Endothelial cell of umbilical vein (primary cell): ENCODE results near the gene PAGR1. TPM values are rescaled to one million over a fixed set of nuclear protein-coding genes. Genes with fewer than 3 reads are reported as not detected.

Source experiments
- BruUV-seq: library from RNA; stranded (reverse); fragments of 400-500 nt; replicated peaks from 2 replicates; lab custom pipeline; 2021; lab: Mats Ljungman, UMichigan
- CTCF ChIA-PET: fragments of 300-600, 350-600 bp; sonication (Branson Sonifier 250); formaldehyde crosslinking; loops from one replicate; lab custom pipeline; 2021; ENCODE audit warnings: antibody characterized with exemption, inconsistent platforms; lab: Charles Lee
- POLR2A ChIA-PET: fragments of 300-600, 350-600 bp; sonication (Branson Sonifier 250); formaldehyde crosslinking; loops from one replicate; lab custom pipeline; 2021; ENCODE audit warnings: antibody characterized with exemption, inconsistent platforms; lab: Charles Lee
- DNase-seq: peaks from one replicate; pipeline ENCODE4 v3.0.0-alpha.2; 2011; ENCODE audit warnings: low read depth, low spot score
- FAIRE-seq: peaks from 2 replicates; lab custom pipeline; 2011; peaks lifted over from hg19 to GRCh38; lab: Jason Lieb, UNC
- H2AFZ ChIP-seq: 2 replicates; pipeline ENCODE4 v1.6.0; 2012; ENCODE audit warnings: low read depth, low read length, control low read depth, inconsistent platforms
- H3K27ac ChIP-seq: 2 replicates; pipeline ENCODE4 v1.5.1; 2011; ENCODE audit warnings: low read depth, mild to moderate bottlenecking, control low read depth, low read length, moderate library complexity; ENCODE audit not compliant: insufficient read depth
- H3K27me3 ChIP-seq, 2 experiments: 2 replicates each; pipeline versions ENCODE4 v1.6.0 to v1.6.1; 2011; ENCODE audit warnings: low read length in 2 of 2, mixed read lengths in 1 of 2; ENCODE audit not compliant: control insufficient read depth in 2 of 2, insufficient read depth in 2 of 2
- H3K36me3 ChIP-seq, 2 experiments: 2 replicates in 1 of 2; 3 replicates in 1 of 2; pipeline ENCODE4 v1.5.1; 2011; ENCODE audit warnings: low read length in 2 of 2, mild to moderate bottlenecking in 1 of 2, moderate library complexity in 1 of 2; ENCODE audit not compliant: control insufficient read depth in 2 of 2, insufficient read depth in 2 of 2; ENCODE audit errors: extremely low read depth in 1 of 2
- H3K4me1 ChIP-seq: 3 replicates; pipeline ENCODE4 v1.5.1; 2011; ENCODE audit warnings: mild to moderate bottlenecking, low read length; ENCODE audit not compliant: control insufficient read depth, insufficient read depth; ENCODE audit errors: extremely low read depth
- H3K4me2 ChIP-seq: 2 replicates; pipeline ENCODE4 v1.6.1; 2011; ENCODE audit warnings: low read length, control low read depth, mixed read lengths; ENCODE audit not compliant: insufficient read depth
- H3K4me3 ChIP-seq, 3 experiments: fragments of 200-600 bp in 1 of 3; sonication (generic), shearing (Covaris generic) in 1 of 3; replicated peaks in 1 of 3; 2 replicates each; pipeline ENCODE4 v1.5.1; 2011 to 2016; ENCODE audit warnings: control low read depth in 3 of 3, low read length in 3 of 3, mild to moderate bottlenecking in 2 of 3, inconsistent platforms in 1 of 3, low read depth in 1 of 3, moderate library complexity in 1 of 3; ENCODE audit not compliant: insufficient read depth in 1 of 3
- H3K79me2 ChIP-seq: 2 replicates; pipeline ENCODE4 v1.6.0; 2012; ENCODE audit warnings: low read length, inconsistent platforms; ENCODE audit not compliant: control insufficient read depth, insufficient read depth
- H3K9ac ChIP-seq: replicated peaks from 2 replicates; pipeline ENCODE3; 2011; ENCODE audit warnings: low read length, control low read depth; ENCODE audit not compliant: insufficient read depth; ENCODE audit errors: extremely low read depth
- H3K9me1 ChIP-seq: replicated peaks from 3 replicates; pipeline ENCODE4 v1.6.0; 2011; ENCODE audit warnings: mild to moderate bottlenecking, low read length; ENCODE audit not compliant: control insufficient read depth, insufficient read depth; ENCODE audit errors: extremely low read depth
- H3K9me3 ChIP-seq: replicated peaks from 2 replicates; pipeline ENCODE4 v1.5.1; 2012; ENCODE audit warnings: low read length, inconsistent platforms; ENCODE audit not compliant: control insufficient read depth, insufficient read depth
- H4K20me1 ChIP-seq: replicated peaks from 2 replicates; pipeline ENCODE3; 2011; ENCODE audit warnings: mild to moderate bottlenecking, low read length; ENCODE audit not compliant: control insufficient read depth, insufficient read depth; ENCODE audit errors: extremely low read depth
- EZH2 ChIP-seq: IDR thresholded peaks from 2 replicates; pipeline ENCODE4 v1.6.1; 2012; ENCODE audit warnings: borderline replicate concordance, low read depth, mild to moderate bottlenecking, moderate library complexity, low read length, inconsistent platforms; ENCODE audit not compliant: severe bottlenecking
- FOS ChIP-seq: IDR thresholded peaks from 2 replicates; pipeline ENCODE4 v1.6.1; 2011; ENCODE audit warnings: mild to moderate bottlenecking, low read length, moderate library complexity, borderline replicate concordance; ENCODE audit not compliant: insufficient read depth
- JUN ChIP-seq: IDR thresholded peaks from 2 replicates; pipeline ENCODE4 v1.6.1; 2011; ENCODE audit warnings: borderline replicate concordance, low read depth; ENCODE audit not compliant: insufficient read length, insufficient read depth
- MAX ChIP-seq: IDR thresholded peaks from 2 replicates; pipeline ENCODE4 v1.6.1; 2011; ENCODE audit not compliant: insufficient read depth, insufficient read length
- dilution Hi-C: fragments of 300-500 bp; cut with MboI; formaldehyde crosslinking; loops from one replicate; pipeline ENCODE4 v1.15.0; 2019; ENCODE audit warnings: low sequenced_read_pairs; ENCODE audit not compliant: extremely low pct_ligation_motif_present
- intact Hi-C: fragments of 100-400 bp; cut with micrococcal nuclease; formaldehyde crosslinking; loops from one replicate; pipeline ENCODE4 v1.10.0; 2022
- polyA plus RNA-seq, 4 experiments: library from polyadenylated mRNA; depleted of rRNA in 3 of 4; stranded (reverse) in 3 of 4; unstranded in 1 of 4; fragments of >200 nt; gene quantifications; 2 replicates each; pipeline versions ENCODE4 v1.2.1 to v1.2.3, GENCODE V29; 2011 to 2012; ENCODE audit warnings: missing spikeins in 1 of 4
- total RNA-seq: library from RNA; stranded (reverse); gene quantifications from 2 replicates; pipeline ENCODE4 v1.2.3, GENCODE V29; 2021

Gene PAGR1
- total and polyA plus RNA-seq, 2 donors (not counting 3 experiments of a cell fraction or from before 2014, with no cell fraction given), result 15.9 to 26.3 TPM

- Histone ChIP-seq H3K9ac (no peak overlapping the region), H3K4me2 (no peak overlapping the region), H3K27me3 (no peaks in the 10 kb centered on the region), H3K9me1 (no peaks in the 10 kb centered on the region), H3K36me3 (peaks cover 0 to 11% of the 10 kb centered on the region in 2 experiments), H2AFZ (no peak overlapping the region), H3K27ac (no peak overlapping the region), H3K9me3 (no peaks in the 10 kb centered on the region), H4K20me1 (no peaks in the 10 kb centered on the region), H3K79me2 (no peaks in the 10 kb centered on the region), H3K4me3 (no peak overlapping the region), H3K4me1 (peaks cover 5% of the 10 kb centered on the region)
- CTCF ChIA-PET, result interaction anchor here (0.6 to 5.2 kb wide), 3 partner anchors 23 to 186 kb away, joined by 3 to 140 read pairs (median 4); partner anchors contain the start of genes MVP and PAGR1
- BruUV-seq, result no TSS peak
- intact Hi-C loops (no loop called here), dilution Hi-C loops (no loop called here)
- POLR2A ChIA-PET, result interaction anchor here (0.6 to 0.7 kb wide), 2 partner anchors 74 to 152 kb away, joined by 3 to 6 read pairs; no protein-coding TSS in a partner anchor
- TF ChIP-seq FOS (no peak), EZH2 (no peak)
- FAIRE-seq (no peak), DNase-seq (no peak)
Observed at GRCh38 chr16:29850998-29851397, 35.0 kb downstream of the PAGR1 start.

- DNase-seq (peak; percentile 81), FAIRE-seq (peak; percentile 95)
- CTCF ChIA-PET, result interaction anchor here (0.9 to 1.7 kb wide), 7 partner anchors 11 to 179 kb away, joined by 3 to 11 read pairs (median 4); partner anchors contain the start of genes ASPHD1, CDIPT, PAGR1 and SEZ6L2
- no TSS peak for BruUV-seq
- Histone ChIP-seq H3K9ac (no peak overlapping the region), H3K9me1 (no peaks in the 10 kb centered on the region), H3K4me3 (no peak overlapping the region), H2AFZ (peak overlapping the region; percentile 70), H3K27ac (no peak overlapping the region), H4K20me1 (no peaks in the 10 kb centered on the region), H3K4me2 (peak overlapping the region; percentile 38), H3K27me3 (no peaks in the 10 kb centered on the region), H3K36me3 (peaks cover 0 to 1% of the 10 kb centered on the region in 2 experiments), H3K79me2 (no peaks in the 10 kb centered on the region), H3K4me1 (peaks cover 5% of the 10 kb centered on the region), H3K9me3 (no peaks in the 10 kb centered on the region)
- TF ChIP-seq JUN (no peak), MAX (peak; percentile 71)
- dilution Hi-C loops (no loop called here), intact Hi-C loops (no loop called here)
- POLR2A ChIA-PET, result interaction anchor here (1.0 kb wide), 1 partner anchor 45 kb away, joined by 3 read pairs; no protein-coding TSS in a partner anchor
Observed at GRCh38 chr16:29852654-29853053, 36.7 kb downstream of the PAGR1 start.
